GM03348 (cell line): Measurements from ENCODE around the gene SRMS.
A peak's percentile ranks its signal among the peaks of the same experiment; 100 is the strongest.
"Not testable (repeated sequence)": the region's sequence is repeated elsewhere in the genome, so short reads cannot be mapped to it uniquely, and the experiment has no call there.

ENCODE experiments used
- DNase-seq: peaks from one replicate; pipeline ENCODE4 v3.0.0; 2012; ENCODE audit warnings: low spot score

SRMS gene

DNA sequence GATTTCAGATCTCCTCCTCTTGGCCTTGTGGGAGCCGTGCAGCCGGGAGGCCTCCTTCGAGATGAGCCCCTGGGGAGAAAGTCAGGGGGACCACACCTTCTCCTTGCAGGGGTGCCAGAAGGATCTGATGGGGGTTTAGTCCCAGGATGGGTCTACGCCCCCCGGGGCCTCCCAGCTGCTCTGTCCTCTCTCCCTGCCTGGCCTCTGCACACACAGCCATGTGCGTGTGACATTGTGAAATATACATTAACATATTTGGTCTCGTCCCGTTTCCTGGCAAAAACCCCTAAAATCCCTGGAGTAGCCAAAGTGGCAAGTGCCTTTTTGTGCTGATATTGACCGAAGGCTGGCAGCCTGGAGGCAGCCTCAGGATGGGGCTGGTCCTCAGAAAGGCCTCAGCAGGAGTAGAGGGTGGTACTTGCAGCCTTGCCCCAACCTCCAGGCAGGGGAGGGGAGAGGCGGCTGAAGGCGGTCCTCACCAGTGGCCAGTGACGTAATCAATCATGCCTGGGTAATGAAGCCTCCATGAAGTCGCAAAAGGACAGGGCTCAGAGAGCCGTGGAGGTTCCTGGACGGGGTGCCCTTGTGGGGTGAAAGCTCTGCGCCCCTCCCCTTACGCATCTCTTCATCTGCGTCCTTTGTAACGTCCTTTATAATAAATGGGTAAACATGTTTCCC, 31.6 kb upstream of the SRMS start:
- no peak for DNase-seq

DNA sequence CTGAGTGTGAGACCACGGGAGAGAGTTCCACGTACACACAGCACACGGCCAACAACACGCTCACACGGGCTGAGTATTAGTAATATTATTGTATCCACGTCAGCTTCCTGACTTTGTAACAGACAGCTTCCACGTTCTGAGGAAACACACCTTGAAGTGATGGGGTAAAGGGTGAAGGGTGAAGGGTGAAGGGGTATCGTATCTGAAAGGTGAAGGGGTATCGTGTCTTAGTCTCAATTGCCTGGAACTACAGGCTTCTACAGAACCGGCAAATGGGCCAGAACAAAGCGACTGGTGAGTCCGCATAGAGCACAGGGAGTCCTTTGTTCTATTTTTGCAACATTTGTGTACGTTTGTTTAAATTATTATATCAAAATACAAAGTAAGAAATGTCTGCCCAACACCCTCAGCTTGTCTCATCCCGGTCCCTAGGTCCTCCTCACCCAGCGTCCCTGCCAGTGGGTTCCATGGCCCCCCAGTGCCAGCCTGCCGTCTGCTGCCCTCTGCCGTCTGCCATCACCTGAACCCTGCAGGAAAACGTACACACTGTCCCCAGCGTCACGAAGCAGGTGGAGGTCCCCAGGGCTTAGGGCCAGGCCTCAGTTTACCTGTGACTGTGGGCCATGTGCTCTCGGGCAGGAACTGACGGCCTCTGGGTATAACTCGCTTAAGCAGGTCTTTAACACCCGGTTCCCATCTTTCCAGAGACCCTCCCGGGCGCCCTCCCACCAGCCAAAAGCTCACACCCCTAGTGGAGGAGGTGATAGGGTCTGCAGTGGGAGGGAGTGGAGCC, 30.9 kb upstream of the SRMS start:
- DNase-seq, result no peak

DNA sequence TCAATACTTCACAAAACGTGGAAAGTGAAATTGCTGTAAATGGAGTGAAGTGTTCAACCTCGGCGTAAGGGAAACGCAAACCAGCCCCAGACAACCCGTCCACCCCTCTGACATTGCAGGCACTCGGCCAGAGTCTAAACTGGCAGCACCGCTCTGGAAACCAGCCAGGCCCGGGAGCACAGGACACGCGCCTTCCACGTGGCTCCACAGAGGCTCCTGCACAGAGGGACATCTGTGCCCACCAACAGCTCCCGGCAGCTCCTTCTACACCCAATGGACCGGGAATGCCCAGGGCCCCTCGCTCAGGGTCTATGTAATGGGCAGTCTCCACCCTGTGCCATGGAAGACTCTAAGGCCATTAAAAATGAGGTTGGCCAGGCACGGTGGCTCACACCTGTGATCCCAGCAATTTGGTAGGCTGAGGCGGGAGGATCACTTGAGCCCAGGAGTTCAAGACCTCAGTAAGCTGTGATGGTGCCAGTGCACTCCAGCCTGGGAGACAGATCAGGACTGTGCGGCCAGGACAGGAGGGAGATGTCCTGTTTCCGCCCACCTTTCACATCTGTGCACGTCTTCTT, 29.9 kb upstream of the SRMS start:
- no peak for DNase-seq

DNA sequence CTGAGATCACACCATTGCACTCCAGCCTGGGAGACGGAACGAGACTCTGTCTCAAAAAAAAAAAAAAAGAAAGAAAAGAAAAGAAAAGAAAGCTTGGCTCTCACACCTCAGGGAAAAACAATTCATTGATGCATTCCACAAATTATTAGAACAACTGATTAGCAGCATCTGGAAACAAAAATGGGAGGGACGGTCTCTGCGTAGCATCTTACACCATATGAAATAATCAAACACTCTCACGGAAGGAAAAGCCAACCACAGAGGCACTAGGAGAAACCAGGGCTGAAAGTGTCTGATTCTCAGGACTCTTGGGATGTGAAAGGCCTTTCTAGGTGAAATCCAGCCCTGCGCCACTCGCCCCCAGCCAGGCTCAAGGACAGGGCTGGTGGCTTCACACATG, 28.8 kb upstream of the SRMS start:
- DNase-seq, result peak; percentile 36

DNA sequence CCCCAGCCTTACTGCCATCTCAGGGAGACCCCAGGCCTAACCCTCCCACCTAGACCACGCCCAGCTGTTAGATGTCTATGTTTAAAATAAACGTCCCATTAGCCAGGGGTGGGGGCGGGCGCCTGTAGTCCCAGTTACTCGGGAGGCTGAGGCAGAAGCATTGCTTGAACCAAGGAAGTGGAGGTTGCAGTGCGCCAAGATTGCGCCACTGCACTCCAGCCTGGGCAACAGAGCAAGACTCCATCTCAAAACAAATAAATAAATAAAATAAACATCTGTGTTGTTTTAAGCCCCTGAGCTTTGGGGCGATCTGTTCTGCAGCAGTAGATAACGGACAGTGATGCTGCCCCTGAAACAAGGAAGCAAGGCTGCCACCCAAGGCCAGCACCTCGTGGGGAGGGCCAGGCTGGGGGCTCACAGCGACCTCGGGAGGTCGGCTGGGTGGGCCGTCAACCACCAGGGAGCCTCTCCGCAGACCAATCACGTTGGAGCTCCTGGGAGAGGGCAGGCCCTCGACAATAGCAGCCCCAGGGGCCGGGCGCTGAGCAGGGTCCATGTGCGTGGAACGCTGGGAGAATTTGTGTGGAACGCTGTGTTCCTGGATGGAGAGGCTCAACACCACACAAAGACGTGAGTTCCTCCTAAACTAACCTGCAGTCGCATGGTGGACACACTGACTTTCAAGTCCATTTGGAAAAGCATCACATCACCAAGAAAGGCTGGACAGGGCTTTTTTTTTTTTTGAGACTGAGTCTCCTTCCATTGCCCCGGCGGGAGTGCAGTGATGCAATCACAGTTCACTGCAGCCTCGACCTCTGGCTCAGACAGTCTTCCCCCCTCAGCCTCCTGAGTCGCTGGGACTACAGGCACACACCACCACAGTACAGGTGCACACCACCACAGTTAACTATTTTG, 27.5 kb upstream of the SRMS start:
- DNase-seq, result no peak

GRCh38 chr20:63574156-63574828, 26.7 kb upstream of the SRMS start, which contains the start of gene HELZ2:
Gene HELZ2, minus strand, starts transcription at chr20:63574239. Its CDS starts 1,854 bp downstream, at chr20:63572385.
- peak; percentile 96 for DNase-seq

DNA sequence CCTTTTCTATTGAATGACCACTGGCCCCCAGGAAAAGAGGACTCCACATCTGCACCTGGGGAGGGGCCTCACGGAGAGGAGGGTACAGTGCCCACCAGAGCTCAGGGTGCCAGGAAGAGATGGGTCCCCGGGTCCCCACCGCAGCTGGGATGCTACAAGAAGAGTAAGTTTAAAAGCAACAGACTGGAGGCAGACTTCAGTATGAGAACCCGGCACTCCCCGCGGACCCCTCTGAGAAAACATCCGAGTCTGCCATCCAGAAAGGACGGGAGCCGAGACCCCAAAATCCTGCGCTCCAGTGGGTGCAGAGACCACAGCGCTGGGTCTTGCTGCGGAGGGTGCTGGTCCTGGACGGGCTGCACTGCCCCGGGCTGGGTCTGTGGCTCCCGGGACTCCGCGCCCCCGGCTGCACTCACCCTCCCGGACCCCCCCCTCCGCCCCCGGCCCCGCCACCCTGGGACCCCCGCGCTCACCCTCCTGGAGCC, 26.1 kb upstream of the SRMS start:
- DNase-seq, result no peak

DNA sequence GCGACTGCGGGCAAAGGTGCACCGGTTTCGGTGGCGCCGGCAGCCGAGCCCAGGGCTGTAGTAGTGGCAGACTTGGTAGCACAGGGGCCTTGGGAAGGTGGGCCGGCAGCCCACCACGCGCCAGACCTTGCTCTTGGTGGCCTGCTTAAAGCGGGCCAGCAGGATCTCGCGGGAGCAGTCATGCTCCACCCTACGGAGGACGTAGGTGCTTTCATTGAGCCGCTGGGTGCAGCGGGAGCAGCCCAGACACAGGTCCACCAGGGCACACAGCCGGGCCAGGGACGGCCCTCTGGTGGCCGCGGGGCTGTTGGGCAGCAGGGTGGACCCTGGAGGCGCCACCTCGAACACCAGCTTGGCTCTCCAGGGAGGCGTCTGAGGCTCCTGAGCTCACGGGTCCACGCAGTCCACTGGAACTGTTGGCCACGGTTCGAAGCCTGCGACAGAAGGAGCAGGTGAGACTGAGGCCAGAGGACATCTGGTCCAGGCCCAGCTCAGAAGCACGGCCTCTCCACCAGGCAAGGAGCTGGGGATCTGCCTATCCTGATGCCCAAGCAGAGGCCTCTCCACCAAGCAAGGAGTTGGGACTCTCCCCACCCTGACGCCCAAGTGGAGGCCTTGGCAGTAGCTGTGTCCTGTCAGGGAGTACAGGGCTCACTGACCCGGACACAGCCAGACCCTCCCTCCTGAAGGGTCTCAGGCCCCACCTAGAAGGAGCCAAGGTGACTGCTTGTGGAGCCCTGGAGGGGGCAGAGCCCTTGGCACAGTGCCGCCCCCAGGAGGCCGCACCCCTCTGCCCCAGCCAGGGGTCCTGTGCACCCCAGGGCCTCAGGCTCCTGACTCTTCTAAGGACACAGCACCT, 25.5 kb upstream of the SRMS start:
- DNase-seq, result no peak

DNA sequence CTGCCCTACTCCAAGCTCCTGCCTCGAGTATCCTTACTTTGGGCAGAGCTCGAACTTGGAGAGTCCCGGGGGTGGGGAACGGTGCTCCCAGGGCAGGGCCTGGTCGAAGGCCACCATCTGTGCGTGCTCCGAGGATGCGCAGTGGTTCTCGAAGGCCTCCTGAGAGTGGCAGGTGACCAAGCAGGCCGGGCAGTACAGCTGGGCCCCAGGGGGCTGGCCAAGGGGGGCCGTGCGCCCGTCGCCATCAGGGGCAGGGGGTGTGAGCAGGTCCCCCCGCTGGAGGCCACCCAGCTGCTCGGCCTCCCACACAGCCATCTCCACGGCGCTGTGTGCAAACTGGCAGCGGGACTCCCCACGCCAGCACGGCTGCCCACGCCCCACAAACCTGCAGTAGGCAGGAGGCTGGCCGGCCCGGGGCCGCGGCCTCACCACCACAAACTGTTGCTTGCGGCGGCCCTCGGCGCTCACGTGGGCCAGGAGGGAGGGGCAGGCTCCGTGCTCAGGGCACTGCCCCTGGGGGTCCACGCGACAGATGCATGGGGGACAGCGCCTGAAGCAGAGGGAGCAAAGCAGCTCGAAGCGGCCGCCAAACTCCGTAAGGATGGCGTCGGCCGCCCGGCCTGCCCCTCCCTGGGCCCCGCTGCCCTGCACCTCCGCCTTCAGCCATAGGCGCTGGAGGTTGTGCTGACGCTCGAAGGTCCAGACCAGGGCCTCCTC, 24.7 kb upstream of the SRMS start:
- DNase-seq, result no peak

DNA sequence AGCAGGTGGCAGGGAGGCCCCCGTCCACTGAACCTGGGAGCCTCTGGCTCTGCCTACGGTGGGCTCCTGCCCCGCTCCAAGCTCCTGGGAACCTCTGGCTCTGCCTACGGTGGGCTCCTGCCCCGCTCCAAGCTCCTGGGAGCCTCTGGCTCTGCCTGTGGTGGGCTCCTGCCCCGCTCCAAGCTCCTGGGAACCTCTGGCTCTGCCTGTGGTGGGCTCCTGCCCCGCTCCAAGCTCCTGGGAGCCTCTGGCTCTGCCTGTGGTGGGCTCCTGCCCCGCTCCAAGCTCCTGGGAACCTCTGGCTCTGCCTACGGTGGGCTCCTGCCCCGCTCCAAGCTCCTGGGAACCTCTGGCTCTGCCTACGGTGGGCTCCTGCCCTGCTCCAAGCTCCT, 23.5 kb upstream of the SRMS start:
- DNase-seq, result not testable (repeated sequence)

GRCh38 chr20:63570281-63571086, 22.9 kb upstream of the SRMS start:
- no peak for DNase-seq

DNA sequence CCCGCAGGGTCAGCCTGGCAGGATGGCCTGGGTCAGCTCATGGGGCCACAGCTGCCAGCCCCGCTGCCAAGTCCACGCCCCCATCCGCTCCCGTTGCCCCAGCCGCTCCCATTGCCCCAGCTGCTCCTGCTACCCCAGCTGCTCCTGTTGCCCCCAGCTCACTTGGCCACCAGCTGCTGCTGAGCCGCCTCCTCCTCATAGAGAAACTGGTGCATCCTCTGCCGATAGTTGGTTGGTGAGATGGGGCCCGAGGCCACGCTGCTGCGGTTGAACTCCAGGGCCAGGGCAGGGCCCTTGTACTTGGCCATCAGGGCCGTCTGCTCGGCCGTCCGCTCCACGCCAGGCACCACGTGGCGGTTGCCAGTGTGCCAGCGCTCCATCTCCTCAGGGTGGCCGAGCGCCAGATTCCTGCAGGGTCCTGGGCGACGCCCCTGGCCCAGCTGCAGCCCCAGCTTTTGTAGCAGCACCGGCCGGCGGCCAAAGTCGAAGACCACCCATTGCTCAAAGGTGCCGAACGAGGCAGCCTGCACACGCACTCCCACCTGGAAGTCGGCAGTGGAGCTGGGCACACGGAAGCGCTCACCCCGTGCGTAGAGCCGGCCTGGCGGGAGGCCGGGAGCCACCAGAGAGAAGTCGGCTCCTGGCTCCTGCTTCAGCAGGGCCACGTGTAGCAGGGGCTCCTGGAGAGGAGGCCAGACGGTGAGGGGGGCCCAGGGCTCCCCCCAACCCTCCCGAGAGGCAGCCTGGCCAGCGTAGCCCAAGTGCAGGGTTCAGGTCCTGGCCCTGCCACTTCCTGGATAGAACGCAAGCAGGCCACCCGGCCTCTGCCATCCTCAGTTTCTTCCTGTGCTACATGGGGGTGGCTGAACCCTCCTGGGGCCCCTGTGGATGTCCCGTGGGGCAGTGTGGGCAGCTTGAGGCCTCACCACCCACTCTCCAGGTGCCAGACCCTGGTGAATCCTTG, 21.7 kb upstream of the SRMS start:
- DNase-seq, result no peak

- DNase-seq, result no peak
Observed at GRCh38 chr20:63568170-63568981, 20.8 kb upstream of the SRMS start.

DNA sequence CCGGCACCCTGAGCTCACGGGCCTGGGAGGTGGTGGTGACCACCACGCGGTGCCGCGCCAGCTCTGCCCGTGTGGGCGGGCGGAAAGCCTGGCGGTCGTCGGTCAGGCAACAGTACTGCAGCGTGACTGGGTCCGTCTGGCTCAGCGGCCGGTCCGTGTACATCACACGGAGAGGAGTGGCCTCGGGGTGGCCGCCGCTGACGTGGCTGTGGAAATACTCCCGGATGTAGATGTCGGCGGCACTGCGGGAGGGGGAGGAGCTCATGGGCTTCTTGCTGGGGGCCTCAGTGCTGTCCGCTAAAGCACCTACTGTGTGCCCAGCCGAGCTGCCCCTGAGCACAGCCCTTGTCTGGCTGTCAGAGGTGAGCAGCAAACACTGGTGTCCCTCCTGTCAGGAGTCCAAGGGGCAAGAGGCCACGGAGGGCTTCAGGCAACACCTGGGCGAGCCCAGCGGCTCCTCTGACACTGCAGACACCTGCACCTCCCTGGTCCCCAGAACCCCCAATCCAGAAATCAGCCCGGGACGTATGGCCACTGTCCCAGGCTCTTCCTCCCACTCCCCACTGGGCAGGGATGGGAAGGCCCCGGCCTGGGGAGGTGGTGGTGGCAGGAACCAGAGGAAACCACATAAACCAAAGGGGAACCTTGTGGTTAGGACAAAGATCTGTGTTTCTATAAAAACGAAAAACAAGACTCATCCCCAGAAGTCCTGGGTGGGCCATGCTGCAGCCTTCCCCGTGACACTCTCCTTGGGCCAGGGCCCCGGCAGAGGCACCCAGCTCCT, 20.0 kb upstream of the SRMS start:
- no peak for DNase-seq

DNA sequence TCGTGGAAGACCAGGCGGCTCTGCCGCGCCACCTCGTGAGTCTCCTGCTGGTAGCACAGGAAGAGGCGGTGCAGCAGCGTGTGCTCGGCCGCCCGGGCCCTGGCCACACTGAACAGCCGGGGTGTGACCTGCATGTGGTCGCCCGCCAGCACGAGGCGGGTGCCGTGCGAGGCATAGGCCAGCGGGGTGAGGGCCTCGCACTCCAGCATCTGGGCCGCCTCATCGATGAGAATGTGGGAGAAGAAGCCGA, 19.5 kb upstream of the SRMS start:
- no peak for DNase-seq

DNA sequence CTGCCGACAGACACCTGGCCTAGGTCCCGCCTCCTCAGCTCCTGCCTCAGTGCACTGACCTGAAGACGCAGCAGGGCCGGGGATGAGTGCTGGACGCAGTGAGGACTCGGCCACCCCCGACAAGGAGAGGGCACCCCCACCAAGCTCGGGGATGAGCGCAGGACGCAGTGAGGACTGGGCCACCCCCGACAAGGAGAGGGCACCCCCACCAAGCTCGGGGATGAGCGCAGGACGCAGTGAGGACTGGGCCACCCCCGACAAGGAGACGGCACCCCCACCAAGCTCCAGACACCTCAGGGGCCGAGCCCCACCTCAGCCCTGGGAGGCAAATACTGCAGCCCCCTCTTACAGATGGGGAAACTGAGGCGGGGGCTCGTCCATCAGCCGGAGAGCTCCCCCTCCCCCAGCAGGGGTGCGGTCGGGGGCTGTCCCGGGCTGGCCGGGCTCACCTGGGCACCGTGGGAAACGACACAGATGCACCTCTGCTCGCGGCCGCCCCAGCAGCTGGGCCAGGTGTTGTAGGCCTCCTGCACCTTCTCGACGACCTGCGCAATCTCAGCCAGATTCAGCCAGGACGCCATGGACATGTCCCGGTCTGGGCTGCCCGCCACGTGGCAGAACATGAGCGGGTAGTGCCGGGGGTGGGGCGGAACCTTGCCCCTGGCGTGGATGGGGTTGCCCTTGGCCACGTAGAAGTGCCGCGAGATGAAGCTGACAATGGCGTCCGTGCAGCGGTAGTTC, 19.0 kb upstream of the SRMS start:
- DNase-seq, result no peak
